Esophagus muscularis mucosa (tissue), 4 donors: ENCODE data around the gene GORASP1. TPM values are rescaled to one million over a fixed set of nuclear protein-coding genes. Genes with fewer than 3 reads are reported as not detected.
A peak's percentile ranks its signal among the peaks of the same experiment; 100 is the strongest.

Experiments used
- DNase-seq: peaks from one replicate; pipeline ENCODE4 v3.0.0-alpha.2; 2017; ENCODE audit errors: extremely low spot score
- H3K27ac ChIP-seq, 4 donors: fragments of 200-600 bp; sonication (generic); replicated peaks in 1 of 4; 1 replicate in 3 of 4; 2 replicates in 1 of 4; pipeline ENCODE4 v1.5.1; 2016 to 2019; ENCODE audit warnings: mild to moderate bottlenecking in 1 of 4
- H3K27me3 ChIP-seq, 4 donors: fragments of 200-600 bp; sonication (generic); one replicate each; pipeline versions ENCODE4 v1.5.1 to v1.6.0; 2016 to 2019
- H3K36me3 ChIP-seq, 4 donors: fragments of 200-600 bp; sonication (generic); one replicate each; pipeline ENCODE4 v1.5.1; 2016 to 2019
- H3K4me1 ChIP-seq, 4 donors: fragments of 200-600 bp; sonication (generic); one replicate each; pipeline ENCODE4 v1.5.1; 2016 to 2019
- H3K4me3 ChIP-seq, 4 donors: fragments of 200-600 bp; sonication (generic); 1 replicate in 2 of 4; 2 replicates in 2 of 4; pipeline ENCODE4 v1.5.1; 2016 to 2019; ENCODE audit warnings: mild to moderate bottlenecking in 4 of 4, moderate library complexity in 1 of 4
- H3K9me3 ChIP-seq, 4 donors: fragments of 200-600 bp; sonication (generic); 1 replicate in 3 of 4; 2 replicates in 1 of 4; pipeline ENCODE4 v1.5.1; 2016 to 2019
- EP300 ChIP-seq: sonication (generic); formaldehyde crosslinking; IDR thresholded peaks from one replicate; pipeline ENCODE4 v1.6.1; 2017; ENCODE audit warnings: antibody characterized with exemption
- POLR2A ChIP-seq: fragments of 450-650 bp; IDR thresholded peaks from one replicate; pipeline ENCODE4 v1.6.1; 2017; ENCODE audit warnings: antibody characterized with exemption, moderate library complexity, mild to moderate bottlenecking, low read depth
- POLR2AphosphoS5 ChIP-seq, 2 donors: sonication (generic); formaldehyde crosslinking; IDR thresholded peaks; one replicate each; pipeline ENCODE4 v1.6.1; 2017; ENCODE audit warnings: antibody characterized with exemption in 2 of 2
- WGBS: methylation state at CpG from one replicate; pipeline ENCODE4 v1.1.5; 2018; 5-methylcytosine and 5-hydroxymethylcytosine counted together
- intact Hi-C: fragments of 100-400 bp; cut with DNase I; formaldehyde crosslinking; loops from one replicate; pipeline ENCODE4 v1.15.1; 2023
- total RNA-seq, 4 donors: library from RNA; depleted of rRNA; stranded (reverse); fragments of >200 nt; gene quantifications; one replicate each; pipeline versions ENCODE4 v1.1.0 to v1.2.1, GENCODE V29; 2016
- TF ChIP-seq, protein P1 (sequence below), 3 experiments: fragments of 200-600 bp in 2 of 3; fragments of 450-650 bp in 1 of 3; sonication (generic) in 2 of 3; IDR thresholded peaks; one replicate each; pipeline ENCODE4 v1.5.1; 2017 to 2019; ENCODE audit warnings: antibody characterized with exemption in 3 of 3, mild to moderate bottlenecking in 2 of 3, moderate library complexity in 1 of 3

The GORASP1 gene
- total RNA-seq, 4 donors from 2014 or later, result 53.7 to 88.7 (median 67.8) TPM

DNA sequence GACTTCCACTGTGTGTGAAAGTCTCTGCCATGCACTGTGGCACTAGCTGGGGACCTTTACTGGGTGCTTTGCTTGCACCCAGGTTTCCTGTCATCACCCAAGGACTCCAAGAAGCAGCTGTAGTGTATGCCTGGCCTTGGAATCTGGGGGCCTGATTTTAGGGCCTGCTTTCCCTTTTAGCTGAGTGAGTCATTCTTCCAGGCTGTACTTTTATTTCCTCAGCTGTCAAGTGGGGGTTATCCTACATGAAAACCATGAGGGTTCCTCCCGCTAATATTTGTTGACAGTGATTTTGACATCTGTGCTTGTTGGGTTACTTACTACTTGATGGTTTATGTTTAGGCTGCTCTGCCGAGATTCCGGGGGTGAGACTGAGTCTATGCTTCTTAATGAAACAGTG, 18.5 kb downstream of the GORASP1 start:
- DNase-seq, result peak; percentile 53
- TF ChIP-seq POLR2AphosphoS5 (IDR thresholded peaks at IDR 0.05), result no peak
- Histone ChIP-seq H3K27me3 (no peaks in the 10 kb centered on the region), H3K27ac (no peak overlapping the region), H3K36me3 (peaks cover 70 to 97% (median 83%) of the 10 kb centered on the region in 4 donors), H3K9me3 (no peaks in the 10 kb centered on the region), H3K4me3 (no peak overlapping the region), H3K4me1 (no peaks in the 10 kb centered on the region)
- intact Hi-C loops, result no loop called here
- WGBS, result 62% methylated on average over 3 of the region's 3 CpGs

DNA sequence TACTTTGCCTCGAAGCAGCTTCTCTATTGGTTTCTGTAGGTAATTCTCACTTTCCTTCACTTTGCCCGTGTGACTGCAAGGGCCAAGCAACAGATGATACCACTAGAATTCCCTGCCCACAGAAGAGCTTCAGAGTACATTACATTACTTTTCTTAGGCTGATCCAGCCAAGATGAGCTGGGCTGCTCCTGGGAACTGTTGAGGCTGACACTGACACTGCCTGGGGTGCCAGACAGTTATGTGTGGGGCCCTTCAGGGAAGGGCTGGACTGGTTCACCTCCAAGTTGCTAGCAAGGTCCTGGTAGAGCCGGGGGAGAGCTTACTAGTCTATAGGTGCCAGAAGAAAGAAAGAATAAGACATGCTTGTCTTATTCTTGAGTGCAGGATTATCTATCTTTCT, 19.0 kb downstream of the GORASP1 start:
- H3K27me3 ChIP-seq, result no peaks in the 10 kb centered on the region
- H3K36me3 ChIP-seq, result peaks cover 66 to 95% (median 80%) of the 10 kb centered on the region in 4 donors
- H3K4me1 ChIP-seq, result no peaks in the 10 kb centered on the region
- TF ChIP-seq EP300 (no peak), POLR2AphosphoS5 (IDR thresholded peaks at IDR 0.05) (no peak), POLR2A (no peak)
- TF ChIP-seq, protein P1, sequence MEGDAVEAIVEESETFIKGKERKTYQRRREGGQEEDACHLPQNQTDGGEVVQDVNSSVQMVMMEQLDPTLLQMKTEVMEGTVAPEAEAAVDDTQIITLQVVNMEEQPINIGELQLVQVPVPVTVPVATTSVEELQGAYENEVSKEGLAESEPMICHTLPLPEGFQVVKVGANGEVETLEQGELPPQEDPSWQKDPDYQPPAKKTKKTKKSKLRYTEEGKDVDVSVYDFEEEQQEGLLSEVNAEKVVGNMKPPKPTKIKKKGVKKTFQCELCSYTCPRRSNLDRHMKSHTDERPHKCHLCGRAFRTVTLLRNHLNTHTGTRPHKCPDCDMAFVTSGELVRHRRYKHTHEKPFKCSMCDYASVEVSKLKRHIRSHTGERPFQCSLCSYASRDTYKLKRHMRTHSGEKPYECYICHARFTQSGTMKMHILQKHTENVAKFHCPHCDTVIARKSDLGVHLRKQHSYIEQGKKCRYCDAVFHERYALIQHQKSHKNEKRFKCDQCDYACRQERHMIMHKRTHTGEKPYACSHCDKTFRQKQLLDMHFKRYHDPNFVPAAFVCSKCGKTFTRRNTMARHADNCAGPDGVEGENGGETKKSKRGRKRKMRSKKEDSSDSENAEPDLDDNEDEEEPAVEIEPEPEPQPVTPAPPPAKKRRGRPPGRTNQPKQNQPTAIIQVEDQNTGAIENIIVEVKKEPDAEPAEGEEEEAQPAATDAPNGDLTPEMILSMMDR (IDR thresholded peaks at IDR 0.05), result no peak
- no peaks in the 10 kb centered on the region for H3K9me3 ChIP-seq
- H3K27ac ChIP-seq, result no peak overlapping the region
- intact Hi-C loops, result no loop called here
- DNase-seq, result peak; percentile 17
- WGBS, result 90% methylated on average over 3 of the region's 3 CpGs
- H3K4me3 ChIP-seq, result no peak overlapping the region

GRCh38 chr3:39086144-39086543, 21.3 kb downstream of the GORASP1 start:
- Histone ChIP-seq H3K27ac (no peak overlapping the region), H3K4me1 (no peaks in the 10 kb centered on the region), H3K27me3 (no peaks in the 10 kb centered on the region), H3K9me3 (no peaks in the 10 kb centered on the region), H3K36me3 (peaks cover 51 to 91% (median 67%) of the 10 kb centered on the region in 4 donors), H3K4me3 (no peak overlapping the region)
- intact Hi-C loops, result no loop called here
- TF ChIP-seq, protein P1 (IDR thresholded peaks at IDR 0.05), result no peak
- TF ChIP-seq EP300 (no peak), POLR2AphosphoS5 (IDR thresholded peaks at IDR 0.05) (no peak), POLR2A (no peak)
- 86% methylated on average over 3 of the region's 4 CpGs for WGBS
- DNase-seq, result peak; percentile 62

GRCh38 chr3:39082666-39083313, 24.6 kb downstream of the GORASP1 start:
- intact Hi-C loops, result no loop called here
- peak; percentile 7 for DNase-seq
- H3K4me1 ChIP-seq, result no peaks in the 10 kb centered on the region
- H3K4me3 ChIP-seq, result no peak overlapping the region
- TF ChIP-seq, protein P1 (IDR thresholded peaks at IDR 0.05), result no peak
- no peak for TF ChIP-seq POLR2AphosphoS5 (IDR thresholded peaks at IDR 0.05)
- H3K36me3 ChIP-seq, result peaks cover 26 to 89% (median 51%) of the 10 kb centered on the region in 4 donors
- over 99% methylated on average over 4 of the region's 4 CpGs for WGBS
- H3K9me3 ChIP-seq, result no peaks in the 10 kb centered on the region
- H3K27ac ChIP-seq, result no peak overlapping the region
- H3K27me3 ChIP-seq, result no peaks in the 10 kb centered on the region

GRCh38 chr3:39080026-39080425, 27.4 kb downstream of the GORASP1 start:
- Histone ChIP-seq H3K27me3 (no peaks in the 10 kb centered on the region), H3K4me1 (no peaks in the 10 kb centered on the region), H3K36me3 (peaks cover 26 to 89% (median 52%) of the 10 kb centered on the region in 4 donors), H3K4me3 (no peak overlapping the region), H3K27ac (no peak overlapping the region), H3K9me3 (no peaks in the 10 kb centered on the region)
- no peak for DNase-seq
- TF ChIP-seq, protein P1 (IDR thresholded peaks at IDR 0.05), result no peak
- TF ChIP-seq EP300 (no peak), POLR2A (no peak), POLR2AphosphoS5 (IDR thresholded peaks at IDR 0.05) (no peak)
- intact Hi-C loops, result no loop called here
